A673 (cell line): ENCODE data around the gene CSTPP1.

ENCODE experiments used
- EZH2 ChIP-seq: fragments of 200-600 bp; sonication (generic); IDR thresholded peaks from 2 replicates; pipeline ENCODE4 v1.6.1; 2017; ENCODE audit warnings: borderline replicate concordance, low read depth, mild to moderate bottlenecking, mixed read lengths, antibody characterized with exemption, low read length; ENCODE audit not compliant: poor library complexity, severe bottlenecking
- TF ChIP-seq, protein P1 (sequence below): fragments of 300-800, 200-600 bp; sonication (generic); conservative IDR thresholded peaks from 2 replicates; pipeline ENCODE4 v1.5.1; 2017; ENCODE audit warnings: low read depth, mild to moderate bottlenecking, antibody characterized with exemption, low read length, moderate library complexity, mixed read lengths

DNA sequence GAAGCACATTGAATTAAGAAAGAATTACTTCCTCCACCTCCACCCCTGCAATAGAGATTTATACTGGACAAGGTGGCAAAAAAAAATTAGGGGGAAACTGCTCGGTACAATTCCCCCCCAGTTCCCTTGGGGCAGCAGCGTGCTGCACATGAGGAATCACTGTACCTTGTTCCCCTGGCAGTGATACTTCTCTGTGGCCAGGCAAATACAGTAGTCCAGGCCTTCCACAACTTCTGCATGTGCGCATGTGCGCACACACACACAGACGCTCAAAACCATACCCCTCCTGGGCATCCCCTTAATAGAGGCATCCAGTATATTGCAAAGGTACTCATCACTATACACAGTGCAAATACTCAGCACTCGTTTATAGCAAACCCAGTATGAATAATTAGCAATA, 171.2 kb downstream of the CSTPP1 start:
- TF ChIP-seq, protein P1, sequence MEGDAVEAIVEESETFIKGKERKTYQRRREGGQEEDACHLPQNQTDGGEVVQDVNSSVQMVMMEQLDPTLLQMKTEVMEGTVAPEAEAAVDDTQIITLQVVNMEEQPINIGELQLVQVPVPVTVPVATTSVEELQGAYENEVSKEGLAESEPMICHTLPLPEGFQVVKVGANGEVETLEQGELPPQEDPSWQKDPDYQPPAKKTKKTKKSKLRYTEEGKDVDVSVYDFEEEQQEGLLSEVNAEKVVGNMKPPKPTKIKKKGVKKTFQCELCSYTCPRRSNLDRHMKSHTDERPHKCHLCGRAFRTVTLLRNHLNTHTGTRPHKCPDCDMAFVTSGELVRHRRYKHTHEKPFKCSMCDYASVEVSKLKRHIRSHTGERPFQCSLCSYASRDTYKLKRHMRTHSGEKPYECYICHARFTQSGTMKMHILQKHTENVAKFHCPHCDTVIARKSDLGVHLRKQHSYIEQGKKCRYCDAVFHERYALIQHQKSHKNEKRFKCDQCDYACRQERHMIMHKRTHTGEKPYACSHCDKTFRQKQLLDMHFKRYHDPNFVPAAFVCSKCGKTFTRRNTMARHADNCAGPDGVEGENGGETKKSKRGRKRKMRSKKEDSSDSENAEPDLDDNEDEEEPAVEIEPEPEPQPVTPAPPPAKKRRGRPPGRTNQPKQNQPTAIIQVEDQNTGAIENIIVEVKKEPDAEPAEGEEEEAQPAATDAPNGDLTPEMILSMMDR, result no peak
- TF ChIP-seq EZH2, result no peak
